ENCODE measurements around the gene SSB.
A peak's percentile ranks its signal among the peaks of the same experiment; 100 is the strongest.
"Not testable (repeated sequence)": the region's sequence is repeated elsewhere in the genome, so short reads cannot be mapped to it uniquely, and the experiment has no call there.

Gene SSB

GRCh38 chr2:169824373-169825333, 26.0 kb downstream of the SSB start, which contains the start of gene METTL5:
METTL5 (minus strand) TSS chr2:169824905; CDS start chr2:169824597, 308 bp downstream.
- H3K4me1 Mint-ChIP-seq, result peaks cover 71% of the 10 kb centered on the region
- H3K27ac Mint-ChIP-seq (ENCODE audit: low read depth), result peak within 1 kb of the TSS; percentile 95
- H3K4me3 Mint-ChIP-seq, result peak within 1 kb of the TSS; percentile 90
- peaks cover 30% of the 10 kb centered on the region for H3K36me3 Mint-ChIP-seq (ENCODE audit: insufficient read depth)
- no peaks in the 10 kb centered on the region for H3K9me3 Mint-ChIP-seq
- DNase-seq (ENCODE audit: low spot score in 2 of 2) (peak; percentile 57 to 60), ATAC-seq (replicated peaks; ENCODE audit: extremely low read depth, poor library complexity, severe bottlenecking) (peak; percentile 50)
- H3K27me3 Mint-ChIP-seq, result no peaks in the 10 kb centered on the region

GRCh38 chr2:169827272-169828140, 28.8 kb downstream of the SSB start, which contains the start of gene UBR3:
UBR3 (plus strand) TSS chr2:169827454; CDS start chr2:169827508, 54 bp downstream.
- H3K27me3 Mint-ChIP-seq, result no peaks in the 10 kb centered on the region
- H3K4me1 Mint-ChIP-seq, result peaks cover 68% of the 10 kb centered on the region
- H3K36me3 Mint-ChIP-seq (ENCODE audit: insufficient read depth), result peaks cover 28% of the 10 kb centered on the region
- peak within 1 kb of the TSS; percentile 95 for H3K27ac Mint-ChIP-seq (ENCODE audit: low read depth)
- DNase-seq (ENCODE audit: low spot score in 2 of 2) (peak; percentile 78 to 84), ATAC-seq (replicated peaks; ENCODE audit: extremely low read depth, poor library complexity, severe bottlenecking) (peak; percentile 77)
- no peaks in the 10 kb centered on the region for H3K9me3 Mint-ChIP-seq
- peak within 1 kb of the TSS; percentile 96 for H3K4me3 Mint-ChIP-seq

GRCh38 chr2:169828141-169828811, 29.6 kb downstream of the SSB start:
- H3K27ac Mint-ChIP-seq (ENCODE audit: low read depth), result peak overlapping the region; percentile 92
- ATAC-seq (replicated peaks; ENCODE audit: extremely low read depth, poor library complexity, severe bottlenecking) (peak; percentile 40), DNase-seq (ENCODE audit: low spot score in 2 of 2) (no peak)
- no peaks in the 10 kb centered on the region for H3K9me3 Mint-ChIP-seq
- peak overlapping the region; percentile 96 for H3K4me3 Mint-ChIP-seq
- H3K36me3 Mint-ChIP-seq (ENCODE audit: insufficient read depth), result peaks cover 27% of the 10 kb centered on the region
- H3K27me3 Mint-ChIP-seq, result no peaks in the 10 kb centered on the region
- peaks cover 66% of the 10 kb centered on the region for H3K4me1 Mint-ChIP-seq

GRCh38 chr2:169834401-169834800, 35.7 kb downstream of the SSB start:
- no peak for ATAC-seq (replicated peaks; ENCODE audit: extremely low read depth, poor library complexity, severe bottlenecking)
- Mint-ChIP-seq H3K9me3 (no peaks in the 10 kb centered on the region), H3K27ac (ENCODE audit: low read depth) (no peak overlapping the region), H3K4me1 (peaks cover 60% of the 10 kb centered on the region), H3K27me3 (no peaks in the 10 kb centered on the region), H3K36me3 (ENCODE audit: insufficient read depth) (peaks cover 9% of the 10 kb centered on the region), H3K4me3 (no peak overlapping the region)
- no peak for DNase-seq (ENCODE audit: low spot score in 2 of 2)

GRCh38 chr2:169838743-169839489, 40.2 kb downstream of the SSB start:
- H3K4me3 Mint-ChIP-seq, result no peak overlapping the region
- H3K9me3 Mint-ChIP-seq, result no peaks in the 10 kb centered on the region
- peaks cover 6% of the 10 kb centered on the region for H3K36me3 Mint-ChIP-seq (ENCODE audit: insufficient read depth)
- no peaks in the 10 kb centered on the region for H3K27me3 Mint-ChIP-seq
- peaks cover 52% of the 10 kb centered on the region for H3K4me1 Mint-ChIP-seq
- H3K27ac Mint-ChIP-seq (ENCODE audit: low read depth), result peak overlapping the region; percentile 27
- ATAC-seq (replicated peaks; ENCODE audit: extremely low read depth, poor library complexity, severe bottlenecking) (no peak), DNase-seq (ENCODE audit: low spot score in 2 of 2) (no peak)

GRCh38 chr2:169839954-169840746, 41.5 kb downstream of the SSB start:
- H3K9me3 Mint-ChIP-seq, result no peaks in the 10 kb centered on the region
- H3K36me3 Mint-ChIP-seq (ENCODE audit: insufficient read depth), result peaks cover 9% of the 10 kb centered on the region
- H3K27me3 Mint-ChIP-seq, result no peaks in the 10 kb centered on the region

GRCh38 chr2:169840747-169841142, 42.1 kb downstream of the SSB start:
- ATAC-seq (replicated peaks; ENCODE audit: extremely low read depth, poor library complexity, severe bottlenecking), result no peak

More at GRCh38 chr2:169839954-169840746, 41.5 kb downstream of the SSB start:
- no peak for DNase-seq (ENCODE audit: low spot score in 2 of 2)
- peak overlapping the region; percentile 27 for H3K27ac Mint-ChIP-seq (ENCODE audit: low read depth)
- H3K4me1 Mint-ChIP-seq, result peaks cover 45% of the 10 kb centered on the region
- no peak for ATAC-seq (replicated peaks; ENCODE audit: extremely low read depth, poor library complexity, severe bottlenecking)
- no peak overlapping the region for H3K4me3 Mint-ChIP-seq

GRCh38 chr2:169841625-169842024, 43.0 kb downstream of the SSB start:
- DNase-seq (ENCODE audit: low spot score in 2 of 2); H3K27ac Mint-ChIP-seq (ENCODE audit: low read depth); H3K9me3 Mint-ChIP-seq; ATAC-seq (replicated peaks; ENCODE audit: extremely low read depth, poor library complexity, severe bottlenecking); H3K27me3 Mint-ChIP-seq; H3K4me3 Mint-ChIP-seq: not testable (repeated sequence)
- H3K4me1 Mint-ChIP-seq, result peaks cover 52% of the 10 kb centered on the region
- peaks cover 11% of the 10 kb centered on the region for H3K36me3 Mint-ChIP-seq (ENCODE audit: insufficient read depth)

More at GRCh38 chr2:169840747-169841142, 42.1 kb downstream of the SSB start:
- peaks cover 9% of the 10 kb centered on the region for H3K36me3 Mint-ChIP-seq (ENCODE audit: insufficient read depth)
- H3K27ac Mint-ChIP-seq (ENCODE audit: low read depth), result no peak overlapping the region
- H3K4me3 Mint-ChIP-seq, result no peak overlapping the region
- peaks cover 47% of the 10 kb centered on the region for H3K4me1 Mint-ChIP-seq
- DNase-seq (ENCODE audit: low spot score in 2 of 2), result no peak
- H3K9me3 Mint-ChIP-seq, result no peaks in the 10 kb centered on the region
- H3K27me3 Mint-ChIP-seq, result no peaks in the 10 kb centered on the region

- ATAC-seq (replicated peaks; ENCODE audit: extremely low read depth, poor library complexity, severe bottlenecking) (no peak), DNase-seq (ENCODE audit: low spot score in 2 of 2) (no peak)
- Mint-ChIP-seq H3K27me3 (no peaks in the 10 kb centered on the region), H3K27ac (ENCODE audit: low read depth) (no peak overlapping the region), H3K4me1 (peaks cover 47% of the 10 kb centered on the region), H3K4me3 (no peak overlapping the region), H3K36me3 (ENCODE audit: insufficient read depth) (peaks cover 11% of the 10 kb centered on the region), H3K9me3 (no peaks in the 10 kb centered on the region)
Measured at GRCh38 chr2:169845016-169845415, 46.3 kb downstream of the SSB start.

GRCh38 chr2:169848959-169849693, 50.5 kb downstream of the SSB start:
- not testable (repeated sequence) for H3K27me3 Mint-ChIP-seq; H3K27ac Mint-ChIP-seq (ENCODE audit: low read depth); DNase-seq (ENCODE audit: low spot score in 2 of 2); ATAC-seq (replicated peaks; ENCODE audit: extremely low read depth, poor library complexity, severe bottlenecking); H3K9me3 Mint-ChIP-seq; H3K4me3 Mint-ChIP-seq
- Mint-ChIP-seq H3K4me1 (peaks cover 54% of the 10 kb centered on the region), H3K36me3 (ENCODE audit: insufficient read depth) (peaks cover 12% of the 10 kb centered on the region)

Measured in central memory CD8-positive, alpha-beta T cell (primary cell).